Measurements from ENCODE around the gene ANTXRL. TPM values are rescaled to one million over a fixed set of nuclear protein-coding genes. Genes with fewer than 3 reads are reported as not detected.

ANTXRL gene
- total and polyA plus RNA-seq, 2 of the 8 experiments (the other 6 are each of a cell fraction or from before 2014, with no cell fraction given), result not detected

DNA sequence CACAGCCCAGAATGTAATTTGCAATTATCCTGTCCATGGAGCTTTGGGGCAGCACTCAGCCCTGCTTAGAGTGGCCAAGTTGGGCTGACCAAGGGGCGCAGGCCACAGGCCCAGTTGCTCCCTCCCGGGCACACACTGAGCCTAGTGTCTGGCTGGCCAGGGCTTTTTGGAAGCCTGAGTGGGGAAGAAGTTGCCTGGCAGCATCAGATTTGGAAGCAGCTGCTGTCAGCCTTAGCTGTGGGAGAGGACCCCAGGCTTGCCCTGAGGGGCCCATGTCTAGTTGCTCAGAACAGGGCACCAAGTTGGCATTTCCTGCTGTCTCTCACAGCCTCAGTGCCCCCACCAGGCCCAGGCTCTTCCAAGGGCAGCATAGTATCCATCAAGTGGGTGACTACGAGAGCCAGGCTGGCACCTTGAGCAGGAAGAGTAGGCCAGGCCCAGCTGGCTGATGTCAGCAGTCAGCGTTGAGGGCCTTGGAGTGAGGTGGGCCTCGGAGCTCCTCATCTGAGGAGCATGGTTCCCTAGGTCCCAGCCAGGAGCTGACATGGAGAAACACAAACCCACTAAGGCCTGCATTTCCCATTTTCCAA, 14.4 kb downstream of the ANTXRL start:
- H4K91ac ChIP-seq (replicated peaks; ENCODE audit: insufficient read length, low read length), result no peak overlapping the region
- no peak overlapping the region for H3K18ac ChIP-seq (ENCODE audit: extremely low read depth, low read length)
- no peak overlapping the region for H2BK20ac ChIP-seq (ENCODE audit: low read length)
- no peak overlapping the region for H2BK120ac ChIP-seq (replicated peaks; ENCODE audit: low read depth, low read length)
- H3K56ac ChIP-seq (replicated peaks; ENCODE audit: insufficient read length, low read depth, low read length), result no peak overlapping the region
- H2AFZ ChIP-seq (ENCODE audit: low read length), result no peak overlapping the region
- ChIA-PET POLR2A (ENCODE audit: partially characterized antibody) (no interaction called here), CTCF (ENCODE audit: partially characterized antibody) (interaction anchor here (0.6 to 2.0 kb wide), 3 partner anchors 10 to 1905 kb away, joined by 3 to 6 read pairs (median 4); no protein-coding TSS in a partner anchor)
- no peak overlapping the region for H3K9ac ChIP-seq (replicated peaks in 1 of 4; ENCODE audit: extremely low read depth in 1 of 4, low read depth in 3 of 4, low read length in 3 of 4)
- no peak overlapping the region for H2BK15ac ChIP-seq (ENCODE audit: low read length)
- H3K23ac ChIP-seq (ENCODE audit: insufficient read length), result no peak overlapping the region
- no peaks in the 10 kb centered on the region; a peak in 1 of 7 replicates for H3K27me3 ChIP-seq (replicated peaks in 1 of 4; ENCODE audit: control insufficient read depth in 3 of 4, extremely low read depth in 1 of 4, insufficient read depth in 3 of 4, low read length in 3 of 4)
- no peak overlapping the region for H3K4me3 ChIP-seq (ENCODE audit: extremely low read depth in 1 of 4, insufficient read depth in 2 of 4, low read depth in 3 of 4, low read length in 4 of 4)
- peaks cover 8% of the 10 kb centered on the region; the same call in 1 of the 2 replicates for H3K23me2 ChIP-seq (ENCODE audit: low read depth, low read length)
- H3K27ac ChIP-seq (ENCODE audit: low read depth, low read length), result no peak overlapping the region
- WGBS, 2 experiments (ENCODE audit: extremely low coverage in 1 of 2, insufficient coverage in 1 of 2, insufficient read length in 1 of 2, insufficient replicate concordance in 2 of 2, low coverage in 1 of 2, low lambda C conversion rate in 2 of 2, missing lambda C conversion rate in 1 of 2), result 96% methylated on average over 5 of the region's 5 CpGs; no CpG with 5 or more reads in 1 of the 2 experiments
- H3K79me1 ChIP-seq (ENCODE audit: low read depth, low read length), result no peaks in the 10 kb centered on the region
- DNase-seq (ENCODE audit: low read depth in 1 of 2, low spot score in 2 of 2) (peak in 1 of 2 experiments; percentile 32), FAIRE-seq (no peak)
- no peak overlapping the region for H4K5ac ChIP-seq (ENCODE audit: insufficient read length, low read depth, low read length)
- no peak overlapping the region for H3K14ac ChIP-seq (ENCODE audit: insufficient read length)
- H4K20me1 ChIP-seq (replicated peaks in 1 of 2; ENCODE audit: control insufficient read depth in 1 of 2, insufficient read depth in 2 of 2, low read length in 2 of 2), result peaks cover 0 to 5% of the 10 kb centered on the region in 2 experiments
- H3K4me2 ChIP-seq (ENCODE audit: insufficient read depth in 1 of 2, low read depth in 2 of 2, low read length in 2 of 2), result no peak overlapping the region
- H3K4me1 ChIP-seq (replicated peaks in 1 of 4; ENCODE audit: control insufficient read depth in 3 of 4, insufficient read depth in 4 of 4, low read length in 3 of 4), result peaks cover 0 to 3% (median 2%) of the 10 kb centered on the region in 4 experiments; a peak in 4 of 7 replicates
- H3K4ac ChIP-seq (replicated peaks; ENCODE audit: insufficient read length, low read depth, low read length), result no peak overlapping the region
- no peaks in the 10 kb centered on the region for H3K36me3 ChIP-seq (ENCODE audit: control insufficient read depth in 2 of 4, insufficient read depth in 4 of 4, low read length in 3 of 4)
- no peak overlapping the region for H2BK5ac ChIP-seq (ENCODE audit: low read depth, low read length)
- H3K79me2 ChIP-seq (ENCODE audit: control insufficient read depth in 1 of 2, insufficient read depth in 2 of 2, low read length in 2 of 2), result no peaks in the 10 kb centered on the region
- H4K8ac ChIP-seq (ENCODE audit: extremely low read depth, insufficient read depth, low read length), result no peak overlapping the region
- H3K9me3 ChIP-seq (ENCODE audit: insufficient read depth in 2 of 2, low read depth in 1 of 2, low read length in 1 of 2), result no peaks in the 10 kb centered on the region
- H2AK5ac ChIP-seq (ENCODE audit: low read depth, low read length), result no peak overlapping the region
- no peak overlapping the region for H2BK12ac ChIP-seq (ENCODE audit: low read depth, low read length)
- no peak for TF ChIP-seq GABPA (IDR thresholded peaks at IDR 0.05; ENCODE audit: borderline replicate concordance, insufficient read depth, low read length)
- TF ChIP-seq POLR2A (IDR thresholded peaks at IDR 0.05; ENCODE audit: control extremely low read depth in 1 of 2, low read depth in 2 of 2, low read length in 2 of 2), result no peak
- TF ChIP-seq SP4 (IDR thresholded peaks at IDR 0.05; ENCODE audit: low read length), result no peak
- TF ChIP-seq TCF12 (IDR thresholded peaks at IDR 0.05; ENCODE audit: low read depth, low read length), result no peak
- TF ChIP-seq, protein P1, sequence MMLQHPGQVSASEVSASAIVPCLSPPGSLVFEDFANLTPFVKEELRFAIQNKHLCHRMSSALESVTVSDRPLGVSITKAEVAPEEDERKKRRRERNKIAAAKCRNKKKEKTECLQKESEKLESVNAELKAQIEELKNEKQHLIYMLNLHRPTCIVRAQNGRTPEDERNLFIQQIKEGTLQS (IDR thresholded peaks at IDR 0.05; ENCODE audit: insufficient read depth, low read depth, low read length), result no peak
- TF ChIP-seq SP2 (IDR thresholded peaks at IDR 0.05; ENCODE audit: low read length), result no peak
- no peak for TF ChIP-seq BCL11A (IDR thresholded peaks at IDR 0.05; ENCODE audit: low read depth in 2 of 2, low read length in 2 of 2)
- no peak for TF ChIP-seq CHD1 (IDR thresholded peaks at IDR 0.05; ENCODE audit: low read depth, low read length)
- TF ChIP-seq RNF2 (IDR thresholded peaks at IDR 0.05; ENCODE audit: borderline replicate concordance, low read depth, low read length, missing control alignments, poor library complexity, severe bottlenecking), result no peak
- TF ChIP-seq KDM4A (IDR thresholded peaks at IDR 0.05; ENCODE audit: low read depth, low read length, severe bottlenecking), result no peak
- TF ChIP-seq HDAC2 (IDR thresholded peaks at IDR 0.05; ENCODE audit: borderline replicate concordance in 1 of 2, low read depth in 2 of 2, low read length in 2 of 2), result no peak
- TF ChIP-seq PHF8 (conservative IDR thresholded peaks at IDR 0.05; ENCODE audit: low read depth, low read length), result no peak
- no peak for TF ChIP-seq SIX5 (IDR thresholded peaks at IDR 0.05; ENCODE audit: low read depth, low read length)

All from H1 (cell line).